H1 (cell line): ENCODE measurements around the gene GALK1. TPM values are rescaled to one million over a fixed set of nuclear protein-coding genes. Genes with fewer than 3 reads are reported as not detected.

Source experiments
- CTCF ChIA-PET: fragments of 300-600 bp; sonication (Branson Sonifier 250); formaldehyde crosslinking; loops from one replicate; lab custom pipeline; 2021; ENCODE audit not compliant: partially characterized antibody; lab: Charles Lee
- POLR2A ChIA-PET: fragments of 300-600 bp; sonication (Branson Sonifier 250); formaldehyde crosslinking; loops from one replicate; lab custom pipeline; 2021; ENCODE audit warnings: inconsistent platforms; ENCODE audit not compliant: partially characterized antibody; lab: Charles Lee
- DNase-seq, 2 experiments: peaks; one replicate each; pipeline versions ENCODE4 v3.0.0 to v3.0.0-alpha.2; 2010 to 2022; ENCODE audit warnings: low spot score in 2 of 2, low read depth in 1 of 2, mixed read lengths in 1 of 2
- FAIRE-seq: peaks from 2 replicates; lab custom pipeline; 2011; peaks lifted over from hg19 to GRCh38; lab: Jason Lieb, UNC
- H2AFZ ChIP-seq: 2 replicates; pipeline ENCODE4 v1.8.1; 2012; ENCODE audit warnings: low read length, inconsistent platforms
- H2AK5ac ChIP-seq: 2 replicates; pipeline ENCODE4 v1.6.1; 2013; ENCODE audit warnings: low read depth, low read length
- H2BK120ac ChIP-seq: replicated peaks from 2 replicates; pipeline ENCODE3; 2013; ENCODE audit warnings: low read depth, low read length, inconsistent platforms
- H2BK12ac ChIP-seq: 2 replicates; pipeline ENCODE4 v1.6.1; 2013; ENCODE audit warnings: low read depth, low read length
- H2BK15ac ChIP-seq: 2 replicates; pipeline ENCODE4 v1.6.1; 2013; ENCODE audit warnings: low read length
- H2BK20ac ChIP-seq: 2 replicates; pipeline ENCODE4 v1.6.1; 2013; ENCODE audit warnings: low read length
- H2BK5ac ChIP-seq: 2 replicates; pipeline ENCODE4 v1.6.1; 2013; ENCODE audit warnings: low read depth, low read length
- H3K14ac ChIP-seq: 2 replicates; pipeline ENCODE4 v1.6.1; 2013; ENCODE audit warnings: inconsistent platforms; ENCODE audit not compliant: insufficient read length
- H3K18ac ChIP-seq: 2 replicates; pipeline ENCODE4 v1.6.1; 2013; ENCODE audit warnings: low read length; ENCODE audit errors: extremely low read depth
- H3K23ac ChIP-seq: 2 replicates; pipeline ENCODE4 v1.6.1; 2013; ENCODE audit warnings: inconsistent platforms; ENCODE audit not compliant: insufficient read length
- H3K23me2 ChIP-seq: 2 replicates; pipeline ENCODE4 v1.6.1; 2013; ENCODE audit warnings: low read depth, low read length
- H3K27ac ChIP-seq: 2 replicates; pipeline ENCODE4 v1.6.1; 2011; ENCODE audit warnings: low read depth, low read length, inconsistent platforms
- H3K27me3 ChIP-seq, 4 experiments: replicated peaks in 1 of 4; 1 replicate in 1 of 4; 2 replicates in 3 of 4; pipeline versions ENCODE4 v1.6.1 to v1.8.1; 2011 to 2013; ENCODE audit warnings: low read length in 3 of 4, mild to moderate bottlenecking in 3 of 4, inconsistent platforms in 2 of 4, mixed read lengths in 2 of 4, moderate library complexity in 1 of 4; ENCODE audit not compliant: control insufficient read depth in 3 of 4, insufficient read depth in 3 of 4; ENCODE audit errors: extremely low read depth in 1 of 4
- H3K36me3 ChIP-seq, 4 experiments: 2 replicates each; pipeline versions ENCODE4 v1.6.1 to v1.8.1; 2011 to 2013; ENCODE audit warnings: mild to moderate bottlenecking in 4 of 4, low read length in 3 of 4, moderate library complexity in 2 of 4, control low read depth in 1 of 4, inconsistent platforms in 1 of 4; ENCODE audit not compliant: insufficient read depth in 4 of 4, control insufficient read depth in 2 of 4
- H3K4ac ChIP-seq: replicated peaks from 2 replicates; pipeline ENCODE3; 2013; ENCODE audit warnings: low read length, low read depth, mixed read lengths, inconsistent platforms; ENCODE audit not compliant: insufficient read length
- H3K4me1 ChIP-seq, 4 experiments: replicated peaks in 1 of 4; 1 replicate in 1 of 4; 2 replicates in 3 of 4; pipeline versions ENCODE4 v1.6.1 to v1.8.1; 2011 to 2013; ENCODE audit warnings: low read length in 3 of 4, inconsistent platforms in 2 of 4, mixed read lengths in 1 of 4; ENCODE audit not compliant: insufficient read depth in 4 of 4, control insufficient read depth in 3 of 4
- H3K4me2 ChIP-seq, 2 experiments: 2 replicates each; pipeline versions ENCODE4 v1.6.1 to v1.8.1; 2011 to 2013; ENCODE audit warnings: low read depth in 2 of 2, low read length in 2 of 2, control low read depth in 1 of 2, inconsistent platforms in 1 of 2, mild to moderate bottlenecking in 1 of 2; ENCODE audit not compliant: insufficient read depth in 1 of 2
- H3K4me3 ChIP-seq, 4 experiments: fragments of 200-600, 300-600 bp in 1 of 4; sonication (generic), shearing (Covaris generic), sonication (Bioruptor Twin) in 1 of 4; 2 replicates each; pipeline versions ENCODE4 v1.5.1 to v1.8.1; 2011 to 2016; ENCODE audit warnings: low read length in 4 of 4, low read depth in 3 of 4, control low read depth in 2 of 4, inconsistent platforms in 2 of 4, mild to moderate bottlenecking in 2 of 4, mixed read lengths in 1 of 4, moderate library complexity in 1 of 4; ENCODE audit not compliant: insufficient read depth in 2 of 4; ENCODE audit errors: extremely low read depth in 1 of 4
- H3K56ac ChIP-seq: replicated peaks from 2 replicates; pipeline ENCODE3; 2013; ENCODE audit warnings: low read depth, mild to moderate bottlenecking, mixed read lengths, low read length, inconsistent platforms; ENCODE audit not compliant: insufficient read length
- H3K79me1 ChIP-seq: 2 replicates; pipeline ENCODE4 v1.6.1; 2013; ENCODE audit warnings: low read depth, low read length, control low read depth
- H3K79me2 ChIP-seq, 2 experiments: 2 replicates each; pipeline versions ENCODE4 v1.6.1 to v1.8.1; 2012 to 2013; ENCODE audit warnings: low read length in 2 of 2, mild to moderate bottlenecking in 2 of 2, inconsistent platforms in 1 of 2; ENCODE audit not compliant: insufficient read depth in 2 of 2, control insufficient read depth in 1 of 2
- H3K9ac ChIP-seq, 4 experiments: replicated peaks in 1 of 4; 1 replicate in 1 of 4; 2 replicates in 3 of 4; pipeline versions ENCODE4 v1.6.1 to v1.8.1; 2011 to 2013; ENCODE audit warnings: low read depth in 3 of 4, low read length in 3 of 4, control low read depth in 2 of 4, mild to moderate bottlenecking in 2 of 4, moderate library complexity in 2 of 4, inconsistent platforms in 1 of 4; ENCODE audit errors: extremely low read depth in 1 of 4
- H3K9me3 ChIP-seq, 2 experiments: 2 replicates each; pipeline versions ENCODE4 v1.6.1 to v1.8.1; 2012 to 2013; ENCODE audit warnings: mild to moderate bottlenecking in 2 of 2, moderate library complexity in 2 of 2, control low read depth in 1 of 2, inconsistent platforms in 1 of 2, low read depth in 1 of 2, low read length in 1 of 2, mixed read lengths in 1 of 2; ENCODE audit not compliant: insufficient read depth in 2 of 2
- H4K20me1 ChIP-seq, 2 experiments: replicated peaks in 1 of 2; 2 replicates each; pipeline versions ENCODE3 to v1.8.1; 2011 to 2013; ENCODE audit warnings: inconsistent platforms in 2 of 2, low read length in 2 of 2, mild to moderate bottlenecking in 1 of 2; ENCODE audit not compliant: insufficient read depth in 2 of 2, control insufficient read depth in 1 of 2
- H4K5ac ChIP-seq: 2 replicates; pipeline ENCODE4 v1.6.1; 2013; ENCODE audit warnings: low read length, low read depth, mixed read lengths, inconsistent platforms; ENCODE audit not compliant: insufficient read length
- H4K8ac ChIP-seq: 2 replicates; pipeline ENCODE4 v1.8.0; 2013; ENCODE audit warnings: mild to moderate bottlenecking, moderate library complexity, low read length, inconsistent platforms; ENCODE audit not compliant: insufficient read depth; ENCODE audit errors: extremely low read depth
- H4K91ac ChIP-seq: replicated peaks from 2 replicates; pipeline ENCODE3; 2013; ENCODE audit warnings: low read length, mixed read lengths, inconsistent platforms; ENCODE audit not compliant: insufficient read length
- ASH2L ChIP-seq: fragments of 200-600, 300-600 bp; sonication (generic); IDR thresholded peaks from one replicate; pipeline ENCODE4 v1.7.1; 2017; ENCODE audit warnings: low read length
- BACH1 ChIP-seq: IDR thresholded peaks from 2 replicates; pipeline ENCODE4 v1.6.1; 2012; ENCODE audit warnings: low read length, improper control_type of control experiment
- CHD2 ChIP-seq: IDR thresholded peaks from 2 replicates; pipeline ENCODE4 v1.6.1; 2012; ENCODE audit warnings: low read length, improper control_type of control experiment
- GABPA ChIP-seq: IDR thresholded peaks from 2 replicates; pipeline ENCODE4 v1.6.1; 2011; ENCODE audit warnings: mild to moderate bottlenecking, low read length, moderate library complexity, borderline replicate concordance; ENCODE audit not compliant: insufficient read depth
- JUND ChIP-seq: IDR thresholded peaks from 2 replicates; pipeline ENCODE4 v1.6.1; 2011; ENCODE audit warnings: mild to moderate bottlenecking, improper control_type of control experiment, low read length
- NANOG ChIP-seq: IDR thresholded peaks from 2 replicates; pipeline ENCODE4 v1.6.1; 2011; ENCODE audit warnings: low read length, low read depth, mild to moderate bottlenecking, inconsistent platforms; ENCODE audit not compliant: insufficient read depth, poor library complexity, severe bottlenecking
- SUZ12 ChIP-seq: fragments of 200-600 bp; sonication (generic); IDR thresholded peaks from 2 replicates; pipeline ENCODE4 v1.6.1; 2012; ENCODE audit warnings: mild to moderate bottlenecking, inconsistent platforms, low read length, moderate library complexity, mixed read lengths
- YY1 ChIP-seq: IDR thresholded peaks from 2 replicates; pipeline ENCODE4 v1.6.1; 2011; ENCODE audit warnings: low read depth, mild to moderate bottlenecking, low read length
- WGBS, 2 experiments: shearing (Covaris generic) in 1 of 2; methylation state at CpG; one replicate each; pipeline versions ENCODE4 v1.1.6 to v1.1.7; 2013 to 2015; ENCODE audit warnings: low lambda C conversion rate in 2 of 2, mixed read lengths in 2 of 2, inconsistent platforms in 1 of 2, low coverage in 1 of 2, missing lambda C conversion rate in 1 of 2; ENCODE audit not compliant: insufficient replicate concordance in 2 of 2, insufficient coverage in 1 of 2, insufficient read length in 1 of 2; ENCODE audit errors: extremely low coverage in 1 of 2, missing lambda C conversion rate in 1 of 2; 5-methylcytosine and 5-hydroxymethylcytosine counted together
- polyA plus RNA-seq, 7 experiments: library from polyadenylated mRNA; depleted of rRNA in 3 of 7; stranded (reverse) in 5 of 7; unstranded in 2 of 7; fragments of >200 nt in 5 of 7; fragments of 200-250 nt in 2 of 7; gene quantifications; 1 replicate in 5 of 7; 2 replicates in 1 of 7; 4 replicates in 1 of 7; pipeline versions ENCODE4 v1.2.1 to v1.2.3, GENCODE V29; 2011 to 2013; ENCODE audit warnings: missing spikeins in 2 of 7, mixed read lengths in 2 of 7
- total RNA-seq: library from RNA; stranded (reverse); fragmentation: NEBNext Ultra II Directional; extraction: Animal tissue kit (Norgen Biotek cat#: 25700); gene quantifications from 2 replicates; pipeline ENCODE4 v1.2.1, GENCODE V29; 2021

GALK1 gene
- total and polyA plus RNA-seq, 2 of the 8 experiments (the other 6 are each of a cell fraction or from before 2014, with no cell fraction given) = 34.1 to 47.9 TPM

DNA sequence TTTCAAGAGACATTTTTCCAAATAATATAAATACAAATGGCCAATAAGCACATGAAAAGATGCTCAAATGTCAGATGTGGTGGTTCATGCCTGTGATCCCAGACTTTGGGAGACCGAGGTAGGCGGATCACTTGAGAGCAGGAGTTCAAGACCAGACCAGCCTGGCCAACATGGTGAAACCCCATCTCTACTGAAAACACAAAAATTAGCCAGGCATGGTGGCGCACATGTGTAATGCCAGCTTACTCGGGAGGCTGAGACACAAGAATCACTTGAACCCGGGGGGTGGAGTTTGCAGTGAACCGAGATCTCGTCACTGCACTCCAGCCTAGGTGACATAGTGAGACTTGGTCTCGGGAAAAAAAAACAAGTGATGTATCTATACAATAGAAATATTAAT is 2.9 kb upstream of the GALK1 start:
- DNase-seq = no peak
- no peaks in the 10 kb centered on the region for H4K20me1 ChIP-seq
- 98% methylated on average over 8 of the region's 8 CpGs; no CpG with 5 or more reads in 1 of the 2 experiments for WGBS, 2 experiments

More for the DNA sequence above, 2.9 kb upstream of the GALK1 start:
- Histone ChIP-seq H3K9ac (no peak overlapping the region), H3K23ac (no peak overlapping the region), H4K5ac (no peak overlapping the region), H3K79me2 (no peaks in the 10 kb centered on the region), H2BK20ac (no peak overlapping the region), H3K23me2 (peaks cover 3% of the 10 kb centered on the region; the same call in 1 of the 2 replicates), H3K9me3 (no peaks in the 10 kb centered on the region), H3K36me3 (no peaks in the 10 kb centered on the region), H3K4me2 (no peak overlapping the region), H3K27me3 (peaks cover 0 to 2% (median 0%) of the 10 kb centered on the region in 4 experiments; a peak in 1 of 7 replicates), H4K8ac (no peak overlapping the region), H2BK15ac (no peak overlapping the region), H2AFZ (no peak overlapping the region), H3K4me3 (no peak overlapping the region), H2BK5ac (no peak overlapping the region), H2AK5ac (no peak overlapping the region), H3K79me1 (no peaks in the 10 kb centered on the region), H3K56ac (no peak overlapping the region), H3K27ac (no peak overlapping the region), H3K4me1 (peaks cover 0 to 8% (median 6%) of the 10 kb centered on the region in 4 experiments; a peak in 5 of 7 replicates), H2BK12ac (no peak overlapping the region), H3K18ac (no peak overlapping the region), H3K14ac (no peak overlapping the region), H2BK120ac (no peak overlapping the region), H3K4ac (no peak overlapping the region), H4K91ac (no peak overlapping the region)
- CTCF ChIA-PET = interaction anchor here (0.9 to 21.4 kb wide), 4 partner anchors 10 to 148 kb away, joined by 3 to 359 read pairs (median 4); partner anchors contain the start of gene GALK1
- POLR2A ChIA-PET = interaction anchor here (0.6 to 4.9 kb wide), 4 partner anchors 9 to 101 kb away, joined by 3 to 47 read pairs (median 4); partner anchors contain the start of gene UNK
- FAIRE-seq = no peak
- TF ChIP-seq JUND (no peak), ASH2L (no peak), SUZ12 (no peak), YY1 (no peak), NANOG (no peak), CHD2 (no peak), GABPA (no peak), BACH1 (no peak)
